ENCODE results near the gene IDH3G. TPM values are rescaled to one million over a fixed set of nuclear protein-coding genes. Genes with fewer than 3 reads are reported as not detected.
"Not testable (repeated sequence)": the region's sequence is repeated elsewhere in the genome, so short reads cannot be mapped to it uniquely, and the experiment has no call there.

Gene IDH3G
- total and polyA plus RNA-seq, 2 experiments from 2014 or later: 99.8 to 110 TPM

GRCh38 chrX:153744210-153745066, 49.7 kb downstream of the IDH3G start:
- peak overlapping the region; percentile 60 for H3K27ac ChIP-seq
- H3K27me3 ChIP-seq: no peaks in the 10 kb centered on the region
- H3K4me1 ChIP-seq (ENCODE audit: low read depth): peaks cover 9% of the 10 kb centered on the region
- no peak for TF ChIP-seq CTCF (IDR thresholded peaks at IDR 0.05; ENCODE audit: low read depth, low read length)
- H3K36me3 ChIP-seq: no peaks in the 10 kb centered on the region
- H3K4me3 ChIP-seq: no peak overlapping the region
- DNase-seq (ENCODE audit: low read depth in 1 of 2, low spot score in 1 of 2): peak in 1 of 2 donors; percentile 11
- no peaks in the 10 kb centered on the region for H3K9me3 ChIP-seq (ENCODE audit: low read depth)

- Histone ChIP-seq H3K4me1 (ENCODE audit: low read depth) (peaks cover 11% of the 10 kb centered on the region), H3K27ac (peak overlapping the region; percentile 60)
- H3K36me3 ChIP-seq; H3K27me3 ChIP-seq; H3K9me3 ChIP-seq (ENCODE audit: low read depth); H3K4me3 ChIP-seq: not testable (repeated sequence)
- DNase-seq (ENCODE audit: low read depth in 1 of 2, low spot score in 1 of 2): peak; percentile 29 to 37
Observed at GRCh38 chrX:153743468-153744209, 50.5 kb downstream of the IDH3G start.

GRCh38 chrX:153742796-153743467, 51.2 kb downstream of the IDH3G start:
- H3K4me1 ChIP-seq (ENCODE audit: low read depth): peaks cover 11% of the 10 kb centered on the region
- not testable (repeated sequence) for H3K36me3 ChIP-seq; DNase-seq (ENCODE audit: low read depth in 1 of 2, low spot score in 1 of 2); H3K4me3 ChIP-seq; H3K27me3 ChIP-seq; H3K9me3 ChIP-seq (ENCODE audit: low read depth)
- peak overlapping the region; percentile 66 for H3K27ac ChIP-seq

- peaks cover 11% of the 10 kb centered on the region for H3K4me1 ChIP-seq (ENCODE audit: low read depth)
- H3K27me3 ChIP-seq; H3K4me3 ChIP-seq; H3K27ac ChIP-seq; DNase-seq (ENCODE audit: low read depth in 1 of 2, low spot score in 1 of 2); H3K9me3 ChIP-seq (ENCODE audit: low read depth); H3K36me3 ChIP-seq: not testable (repeated sequence)
Observed at GRCh38 chrX:153742111-153742510, 52.1 kb downstream of the IDH3G start.

GRCh38 chrX:153741446-153741845, 52.7 kb downstream of the IDH3G start:
- Histone ChIP-seq H3K27ac (no peak overlapping the region), H3K27me3 (no peaks in the 10 kb centered on the region), H3K36me3 (no peaks in the 10 kb centered on the region), H3K4me1 (ENCODE audit: low read depth) (peaks cover 11% of the 10 kb centered on the region), H3K9me3 (ENCODE audit: low read depth) (no peaks in the 10 kb centered on the region), H3K4me3 (no peak overlapping the region)
- DNase-seq (ENCODE audit: low read depth in 1 of 2, low spot score in 1 of 2): no peak
- no peak for TF ChIP-seq CTCF (IDR thresholded peaks at IDR 0.05; ENCODE audit: low read depth, low read length)

- no peak for TF ChIP-seq CTCF (IDR thresholded peaks at IDR 0.05; ENCODE audit: low read depth, low read length)
- no peaks in the 10 kb centered on the region for H3K9me3 ChIP-seq (ENCODE audit: low read depth)
- no peak overlapping the region for H3K27ac ChIP-seq
- H3K4me3 ChIP-seq: no peak overlapping the region
- no peaks in the 10 kb centered on the region for H3K27me3 ChIP-seq
- no peak for DNase-seq (ENCODE audit: low read depth in 1 of 2, low spot score in 1 of 2)
- H3K4me1 ChIP-seq (ENCODE audit: low read depth): peaks cover 11% of the 10 kb centered on the region
- H3K36me3 ChIP-seq: no peaks in the 10 kb centered on the region
Observed at GRCh38 chrX:153740631-153741222, 53.4 kb downstream of the IDH3G start.
